GM19043 (cell line): ENCODE results near the gene FLVCR2.
A peak's percentile ranks its signal among the peaks of the same experiment; 100 is the strongest.

ENCODE experiments used
- ATAC-seq: cut with Tn5 transposase; IDR thresholded peaks from one replicate; pipeline ENCODE4 v1.9.1; 2021; ENCODE audit warnings: low read depth; ENCODE audit not compliant: unreplicated experiment

The FLVCR2 gene, protein sequence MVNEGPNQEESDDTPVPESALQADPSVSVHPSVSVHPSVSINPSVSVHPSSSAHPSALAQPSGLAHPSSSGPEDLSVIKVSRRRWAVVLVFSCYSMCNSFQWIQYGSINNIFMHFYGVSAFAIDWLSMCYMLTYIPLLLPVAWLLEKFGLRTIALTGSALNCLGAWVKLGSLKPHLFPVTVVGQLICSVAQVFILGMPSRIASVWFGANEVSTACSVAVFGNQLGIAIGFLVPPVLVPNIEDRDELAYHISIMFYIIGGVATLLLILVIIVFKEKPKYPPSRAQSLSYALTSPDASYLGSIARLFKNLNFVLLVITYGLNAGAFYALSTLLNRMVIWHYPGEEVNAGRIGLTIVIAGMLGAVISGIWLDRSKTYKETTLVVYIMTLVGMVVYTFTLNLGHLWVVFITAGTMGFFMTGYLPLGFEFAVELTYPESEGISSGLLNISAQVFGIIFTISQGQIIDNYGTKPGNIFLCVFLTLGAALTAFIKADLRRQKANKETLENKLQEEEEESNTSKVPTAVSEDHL

DNA sequence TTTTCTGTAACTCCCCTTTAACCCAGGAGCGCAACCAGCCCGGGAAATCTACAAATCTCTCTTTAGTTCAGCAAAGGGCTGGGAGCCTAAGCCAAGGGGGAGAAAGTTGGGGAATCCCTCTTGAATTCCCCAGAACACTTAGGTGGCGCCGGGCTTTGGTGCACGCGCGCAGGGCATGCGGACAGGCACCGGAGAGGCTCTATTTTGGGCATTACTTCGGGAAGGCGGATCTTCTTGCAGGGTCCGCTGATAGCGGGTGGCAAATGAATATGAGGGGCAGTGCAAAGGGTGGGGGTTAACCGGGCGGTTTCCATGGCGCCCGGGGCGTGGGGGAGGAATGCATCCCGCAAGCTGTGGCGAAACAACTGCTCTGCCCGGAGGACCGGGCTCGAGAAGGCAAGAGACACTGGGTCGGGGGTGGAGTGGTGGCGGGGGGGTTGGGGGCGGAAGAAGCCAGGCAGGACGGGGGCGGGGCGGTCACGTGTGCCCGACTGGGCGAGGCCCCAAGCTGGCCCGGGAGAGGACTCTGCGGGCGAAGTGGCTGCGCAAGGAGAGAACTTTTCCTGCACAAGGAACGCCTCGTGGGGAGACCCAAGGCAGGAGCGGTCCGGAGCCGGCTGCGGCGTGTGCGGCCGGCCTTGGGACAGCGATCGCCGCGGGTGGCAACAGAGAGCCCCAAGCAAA, at the start of gene FLVCR2:
FLVCR2 (plus strand) TSS at position 519 of the 684 bp plus-strand sequence. CDS start 353 bp downstream, outside the sequence.
- ATAC-seq: peak; percentile 30

GRCh38 chr14:75531256-75531655, 47.2 kb upstream of the FLVCR2 start:
- ATAC-seq: no peak

DNA sequence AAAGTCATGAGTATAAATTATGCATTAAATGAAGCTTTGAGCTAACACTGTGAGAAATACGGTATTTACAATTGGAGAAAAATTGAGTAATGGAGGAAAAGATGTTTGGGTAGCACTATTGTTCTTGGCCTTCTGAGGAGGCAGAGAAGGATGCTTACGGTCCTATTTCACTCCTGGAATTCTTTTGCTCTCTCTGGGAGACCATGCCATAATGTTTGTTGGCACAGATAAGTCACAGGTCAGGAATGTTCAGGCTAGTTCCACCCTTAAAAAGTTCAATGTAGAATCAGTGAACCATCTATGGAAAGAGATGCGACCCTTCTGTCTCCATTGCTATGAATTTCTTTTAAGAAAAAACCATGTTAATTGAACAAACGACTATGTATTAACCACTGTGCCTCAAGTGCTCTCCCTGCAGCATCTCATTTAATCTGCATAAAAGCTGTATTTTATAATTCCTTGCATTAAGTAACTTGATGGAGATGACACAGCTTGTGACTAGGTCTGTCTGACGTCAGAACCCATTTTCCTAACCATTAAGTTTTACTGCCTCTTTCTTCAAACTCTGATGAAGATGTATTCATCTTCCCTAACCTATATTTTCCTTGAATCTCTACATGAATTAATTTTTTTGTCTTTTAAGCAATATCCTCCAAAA, 46.6 kb upstream of the FLVCR2 start:
- ATAC-seq: no peak

DNA sequence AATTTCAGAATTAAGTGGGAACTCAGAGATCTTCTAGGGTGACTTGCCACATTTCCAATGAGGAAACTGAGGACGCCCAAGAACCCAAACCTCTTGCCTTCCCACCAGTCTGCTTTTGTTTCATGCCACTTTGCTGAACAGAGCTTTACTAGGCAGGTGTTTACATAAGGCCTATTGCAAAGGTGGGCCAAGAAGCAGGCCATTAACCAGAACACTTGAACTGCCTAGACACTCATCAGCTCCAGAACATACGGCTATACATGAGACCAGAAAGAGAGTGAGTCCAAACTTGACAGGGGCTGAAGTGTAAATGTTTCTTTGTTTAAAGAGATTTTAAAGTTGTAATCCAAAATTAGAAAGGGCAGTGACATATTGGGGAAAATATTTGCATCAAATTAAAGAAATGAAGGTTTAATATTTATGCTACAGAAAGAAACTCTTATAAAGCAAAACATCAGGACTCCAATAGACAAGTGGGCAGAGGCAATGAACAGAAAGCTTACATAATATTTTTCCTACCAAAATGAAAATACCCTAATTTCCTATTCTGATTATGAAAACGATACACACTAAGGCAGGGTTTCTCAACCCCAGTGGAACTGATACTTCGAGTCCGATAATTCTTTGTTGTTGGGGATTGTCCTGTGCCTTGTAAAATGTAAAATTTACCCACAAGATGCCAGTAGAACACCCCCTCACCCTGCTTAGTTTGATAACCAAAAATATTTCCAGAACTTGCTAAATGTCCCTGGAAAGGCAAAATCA, 44.4 kb upstream of the FLVCR2 start:
- no peak for ATAC-seq

GRCh38 chr14:75535164-75535898, 43.1 kb upstream of the FLVCR2 start:
- ATAC-seq: no peak

- no peak for ATAC-seq
Observed at GRCh38 chr14:75537071-75537470, 41.3 kb upstream of the FLVCR2 start.

DNA sequence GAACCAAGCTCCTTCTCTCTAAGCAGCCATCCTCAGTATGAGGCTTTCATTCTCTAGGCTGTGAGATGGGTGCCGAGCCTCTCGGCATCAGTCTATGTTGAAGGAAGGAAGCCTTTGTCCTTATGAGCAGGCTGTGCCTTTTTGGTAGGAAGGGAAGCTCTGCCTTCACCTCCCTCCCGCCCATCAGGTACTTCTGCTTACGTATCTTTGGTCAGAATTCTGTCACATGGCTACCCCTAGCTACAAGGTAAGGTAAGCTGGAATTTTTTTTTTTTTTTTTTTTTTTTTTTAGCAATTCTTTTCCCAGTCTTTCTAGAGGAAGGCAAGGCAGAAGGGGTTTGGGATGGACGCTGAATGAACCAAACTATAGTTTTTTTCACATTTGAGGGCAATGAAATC, 39.3 kb upstream of the FLVCR2 start:
- ATAC-seq: no peak

DNA sequence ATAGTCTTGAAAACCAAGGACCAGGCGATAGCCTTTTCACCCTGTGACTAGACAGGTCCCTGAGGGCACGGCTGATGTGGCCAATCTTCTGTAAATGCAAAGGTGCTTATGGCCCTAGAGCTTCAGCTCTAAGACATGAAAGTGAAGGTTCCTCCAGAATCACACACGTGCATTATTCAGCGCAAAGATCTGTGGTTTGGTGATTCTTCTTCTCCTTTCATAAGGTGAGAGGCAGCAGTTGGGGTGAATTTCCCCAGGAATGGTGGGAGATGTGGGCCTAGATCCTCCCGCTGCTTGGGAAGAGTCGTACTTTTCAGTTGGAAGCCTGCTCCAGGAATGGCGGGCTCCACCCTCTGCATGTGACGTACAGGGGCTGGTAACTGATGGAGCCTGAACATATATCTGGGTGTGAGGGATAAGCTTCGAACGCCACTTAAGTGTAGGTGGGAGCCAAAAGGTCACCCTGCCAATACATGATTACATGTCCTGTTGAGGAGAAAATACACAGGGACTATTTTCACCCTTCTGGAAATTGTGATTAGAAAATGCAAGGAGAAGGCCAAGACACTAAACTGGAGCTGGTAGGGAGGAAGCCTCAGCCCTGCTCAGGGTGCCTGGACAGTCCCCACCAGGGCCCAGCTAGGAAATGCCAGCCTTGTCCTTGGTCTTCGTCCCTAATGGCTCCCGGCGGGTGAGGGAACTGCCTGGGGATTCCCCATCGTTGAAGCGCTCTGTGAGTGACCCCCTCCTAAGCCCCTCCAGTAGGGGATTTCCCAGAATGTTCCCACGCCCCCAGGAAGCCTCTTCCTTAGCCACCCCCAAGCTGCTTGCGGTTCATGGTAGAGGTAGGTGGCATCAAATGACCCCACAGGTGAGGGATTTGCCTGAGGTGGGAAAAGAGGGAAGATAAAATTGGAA, 38.6 kb upstream of the FLVCR2 start:
- peak; percentile 46 for ATAC-seq

DNA sequence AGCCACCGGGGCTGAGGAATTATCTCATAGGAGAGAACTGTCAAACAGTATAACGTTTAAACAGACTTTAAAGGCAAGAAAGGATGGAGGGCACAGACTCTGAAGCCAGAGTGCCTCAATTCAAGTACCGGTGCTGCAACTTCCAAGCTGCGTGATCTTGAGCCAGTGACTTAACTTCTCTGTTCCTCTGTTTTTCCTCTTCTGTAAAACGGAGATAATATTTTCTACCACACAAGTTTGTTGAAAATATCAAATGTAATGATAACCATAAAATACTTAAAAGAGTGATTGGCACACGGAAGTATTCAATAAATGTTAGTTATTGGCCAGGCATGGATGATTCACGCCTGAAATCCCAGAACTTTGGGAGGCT, 38.0 kb upstream of the FLVCR2 start:
- ATAC-seq: no peak

GRCh38 chr14:75542588-75543091, 35.8 kb upstream of the FLVCR2 start:
- ATAC-seq: peak; percentile 41

DNA sequence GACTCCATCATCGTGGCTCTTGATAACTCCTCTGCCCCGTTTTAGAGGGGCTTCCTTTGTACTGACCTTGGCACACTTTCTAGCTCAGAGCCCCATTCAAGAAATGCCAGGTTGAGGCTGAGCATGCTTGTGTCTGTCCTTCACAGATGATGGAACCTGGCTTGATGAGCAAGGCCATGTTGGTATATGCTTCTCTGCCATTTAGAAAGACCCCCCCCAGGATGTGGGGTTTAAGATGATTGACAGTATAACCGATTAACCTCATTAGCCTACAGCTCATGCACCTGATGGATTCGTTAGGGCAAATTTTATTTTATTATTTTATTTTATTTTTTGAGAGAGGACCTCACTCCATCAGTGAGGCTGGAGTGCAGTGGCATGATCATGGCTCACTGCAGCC, 35.2 kb upstream of the FLVCR2 start:
- ATAC-seq: no peak

DNA sequence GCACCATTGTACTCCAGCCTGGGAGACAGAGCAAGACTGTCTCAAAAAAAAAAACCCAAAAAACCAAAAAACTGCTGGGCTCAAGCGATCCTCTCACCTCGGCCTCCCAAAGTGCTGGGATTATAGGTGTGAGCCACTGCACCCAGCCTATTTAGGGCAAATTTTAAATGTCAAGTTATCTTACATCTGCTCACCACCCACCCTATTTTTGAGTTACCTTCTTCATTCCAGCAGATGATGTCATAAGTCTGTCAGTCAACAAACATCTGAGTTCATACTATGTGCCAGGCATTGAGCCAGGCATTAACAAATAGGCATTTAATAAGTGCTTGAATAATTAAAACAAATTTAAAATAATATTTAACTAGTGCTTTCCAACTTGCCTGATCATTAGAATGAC, 34.6 kb upstream of the FLVCR2 start:
- ATAC-seq: no peak

DNA sequence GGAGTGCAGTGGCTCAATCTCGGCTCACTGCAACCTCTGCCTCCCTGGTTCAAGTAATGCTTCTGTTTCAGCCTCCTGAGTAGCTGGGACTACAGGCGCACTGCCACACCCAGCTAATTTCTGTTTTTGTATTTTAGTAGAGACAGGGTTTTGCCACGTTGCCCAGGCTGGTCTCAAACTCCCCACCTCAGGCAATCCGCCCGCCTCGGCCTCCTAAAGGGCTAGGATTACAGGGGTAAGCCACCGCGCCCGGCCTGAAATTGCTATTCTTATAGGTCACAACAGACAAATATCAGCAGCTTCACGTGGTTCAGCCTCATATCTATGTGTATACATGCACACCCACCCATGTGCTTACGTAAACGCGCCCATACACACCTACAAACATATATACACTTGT, 32.5 kb upstream of the FLVCR2 start:
- ATAC-seq: no peak

DNA sequence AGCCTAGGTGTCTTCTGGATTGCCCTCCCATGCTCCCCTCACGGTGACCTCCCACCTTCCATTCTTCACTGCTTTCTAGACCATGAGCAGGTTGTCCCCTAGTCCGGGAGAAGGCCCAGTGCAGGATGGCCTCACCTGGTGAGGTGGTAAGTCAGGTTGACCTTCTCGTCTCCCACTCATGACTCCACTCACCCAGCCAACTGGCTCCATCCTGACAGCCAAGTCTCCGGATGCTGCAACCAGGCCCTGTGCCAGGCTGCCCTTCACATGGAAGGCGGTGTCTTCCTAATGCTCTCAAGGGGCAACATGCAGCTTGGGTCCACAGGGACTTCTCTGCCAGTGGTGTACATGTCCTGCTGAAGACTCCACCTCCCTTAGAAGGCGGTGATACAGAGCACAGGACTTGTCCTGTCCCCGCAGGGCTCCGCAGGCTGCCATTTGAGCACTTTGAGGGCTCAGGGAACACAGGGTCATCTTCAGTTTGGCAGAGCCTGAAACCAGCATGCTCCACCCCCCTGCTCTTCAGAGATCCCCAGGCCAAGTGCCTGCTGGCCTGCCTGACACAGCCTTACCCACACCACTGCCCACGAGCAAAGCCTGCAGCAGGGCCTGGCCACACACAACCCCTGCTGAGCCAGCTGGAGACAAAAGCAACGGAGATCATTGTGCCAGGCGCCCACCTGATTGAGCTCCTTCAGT, 30.7 kb upstream of the FLVCR2 start:
- no peak for ATAC-seq

GRCh38 chr14:75548544-75548943, 29.9 kb upstream of the FLVCR2 start:
- ATAC-seq: no peak

GRCh38 chr14:75549169-75549568, 29.3 kb upstream of the FLVCR2 start:
- ATAC-seq: no peak

DNA sequence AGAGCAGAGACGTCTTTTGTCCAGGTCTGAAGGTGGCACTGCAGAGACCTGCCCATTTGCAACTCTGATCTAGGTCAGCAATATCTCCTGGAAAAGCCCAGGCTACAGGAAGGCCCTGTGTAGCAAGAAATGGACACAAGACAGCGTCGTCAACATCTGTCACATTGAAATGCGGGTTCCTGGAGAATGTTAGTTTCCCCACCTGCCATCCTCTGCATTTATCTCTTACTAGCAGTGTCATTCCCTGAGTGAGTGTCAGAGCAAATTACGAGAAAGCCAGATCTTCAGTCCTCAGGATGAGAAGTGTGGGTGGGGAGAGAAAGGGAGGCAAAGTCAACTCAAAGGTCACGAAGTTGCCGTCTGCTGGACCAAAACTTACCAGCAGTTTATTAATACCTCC, 27.4 kb upstream of the FLVCR2 start:
- ATAC-seq: no peak

DNA sequence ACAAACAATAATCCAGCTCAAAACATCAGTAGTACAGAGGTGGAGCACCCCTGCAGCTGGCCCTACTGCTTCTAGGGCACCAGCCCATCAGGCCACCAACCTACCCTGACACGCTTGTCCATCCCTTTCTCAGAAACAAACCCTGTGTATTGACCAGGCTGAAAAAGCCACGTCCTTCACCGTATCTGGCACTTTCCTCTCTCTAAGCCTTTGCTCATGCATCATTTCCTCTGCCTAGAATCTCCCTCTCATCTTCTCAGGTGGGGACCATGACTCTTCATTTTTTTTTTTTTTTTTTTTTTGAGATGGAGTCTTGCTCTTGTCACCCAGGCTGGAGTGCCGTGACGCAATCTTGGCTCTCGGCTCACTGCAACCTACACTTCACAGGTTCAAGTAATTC, 25.3 kb upstream of the FLVCR2 start:
- ATAC-seq: no peak
